Measurements from ENCODE around the gene COL10A1.
"Not testable (repeated sequence)": the region's sequence is repeated elsewhere in the genome, so short reads cannot be mapped to it uniquely, and the experiment has no call there.

Gene COL10A1

GRCh38 chr6:116096048-116096759 is 29.7 kb downstream of the COL10A1 start:
- H3K4me3 Mint-ChIP-seq; ATAC-seq (replicated peaks; ENCODE audit: extremely low read depth, poor library complexity, severe bottlenecking); H3K27ac Mint-ChIP-seq (ENCODE audit: low read depth); H3K36me3 Mint-ChIP-seq (ENCODE audit: insufficient read depth); H3K9me3 Mint-ChIP-seq; DNase-seq (ENCODE audit: low spot score in 2 of 2); H3K4me1 Mint-ChIP-seq: not testable (repeated sequence)
- H3K27me3 Mint-ChIP-seq = peaks cover 23% of the 10 kb centered on the region

DNA sequence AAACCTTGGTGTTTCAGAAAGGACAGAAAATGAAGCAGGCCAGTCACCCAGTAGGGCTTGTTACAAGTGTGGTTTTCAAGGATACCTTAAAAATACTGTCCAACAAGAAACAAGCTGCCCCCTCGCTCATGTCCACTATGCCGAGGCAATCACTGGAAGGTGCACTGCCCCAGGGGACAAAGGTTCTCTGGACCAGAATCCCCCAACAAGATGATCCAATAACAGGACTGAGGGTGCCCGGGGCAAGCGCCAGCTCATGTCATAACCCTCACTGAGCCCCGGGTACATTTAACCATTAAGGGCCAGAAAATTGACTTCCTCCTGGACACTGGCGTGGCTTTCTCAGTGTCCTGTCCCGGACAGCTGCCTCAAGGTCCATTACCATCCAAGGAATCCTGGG is 31.9 kb downstream of the COL10A1 start:
- Mint-ChIP-seq H3K36me3 (ENCODE audit: insufficient read depth) (peaks cover 2% of the 10 kb centered on the region), H3K9me3 (peaks cover 6% of the 10 kb centered on the region), H3K27me3 (peaks cover 23% of the 10 kb centered on the region), H3K4me1 (no peaks in the 10 kb centered on the region), H3K4me3 (no peak overlapping the region), H3K27ac (ENCODE audit: low read depth) (no peak overlapping the region)
- no peak for ATAC-seq (replicated peaks; ENCODE audit: extremely low read depth, poor library complexity, severe bottlenecking)
- no peak for DNase-seq (ENCODE audit: low spot score in 2 of 2)

GRCh38 chr6:116090251-116090650 is 35.7 kb downstream of the COL10A1 start:
- H3K4me1 Mint-ChIP-seq = no peaks in the 10 kb centered on the region
- H3K9me3 Mint-ChIP-seq = no peaks in the 10 kb centered on the region
- DNase-seq (ENCODE audit: low spot score in 2 of 2) (no peak), ATAC-seq (replicated peaks; ENCODE audit: extremely low read depth, poor library complexity, severe bottlenecking) (no peak)
- peaks cover 23% of the 10 kb centered on the region for H3K27me3 Mint-ChIP-seq
- peaks cover 2% of the 10 kb centered on the region for H3K36me3 Mint-ChIP-seq (ENCODE audit: insufficient read depth)
- no peak overlapping the region for H3K4me3 Mint-ChIP-seq
- H3K27ac Mint-ChIP-seq (ENCODE audit: low read depth) = no peak overlapping the region

GRCh38 chr6:116088946-116089345 is 37.0 kb downstream of the COL10A1 start:
- Mint-ChIP-seq H3K36me3 (ENCODE audit: insufficient read depth) (peaks cover 2% of the 10 kb centered on the region), H3K4me3 (no peak overlapping the region), H3K27me3 (peaks cover 23% of the 10 kb centered on the region), H3K27ac (ENCODE audit: low read depth) (no peak overlapping the region), H3K4me1 (no peaks in the 10 kb centered on the region), H3K9me3 (no peaks in the 10 kb centered on the region)
- no peak for DNase-seq (ENCODE audit: low spot score in 2 of 2)
- ATAC-seq (replicated peaks; ENCODE audit: extremely low read depth, poor library complexity, severe bottlenecking) = no peak

GRCh38 chr6:116087437-116088027 is 38.4 kb downstream of the COL10A1 start:
- DNase-seq (ENCODE audit: low spot score in 2 of 2) = no peak
- Mint-ChIP-seq H3K4me3 (no peak overlapping the region), H3K9me3 (no peaks in the 10 kb centered on the region), H3K27me3 (peaks cover 24% of the 10 kb centered on the region), H3K27ac (ENCODE audit: low read depth) (no peak overlapping the region), H3K4me1 (no peaks in the 10 kb centered on the region), H3K36me3 (ENCODE audit: insufficient read depth) (peaks cover under 1% of the 10 kb centered on the region)
- no peak for ATAC-seq (replicated peaks; ENCODE audit: extremely low read depth, poor library complexity, severe bottlenecking)

DNA sequence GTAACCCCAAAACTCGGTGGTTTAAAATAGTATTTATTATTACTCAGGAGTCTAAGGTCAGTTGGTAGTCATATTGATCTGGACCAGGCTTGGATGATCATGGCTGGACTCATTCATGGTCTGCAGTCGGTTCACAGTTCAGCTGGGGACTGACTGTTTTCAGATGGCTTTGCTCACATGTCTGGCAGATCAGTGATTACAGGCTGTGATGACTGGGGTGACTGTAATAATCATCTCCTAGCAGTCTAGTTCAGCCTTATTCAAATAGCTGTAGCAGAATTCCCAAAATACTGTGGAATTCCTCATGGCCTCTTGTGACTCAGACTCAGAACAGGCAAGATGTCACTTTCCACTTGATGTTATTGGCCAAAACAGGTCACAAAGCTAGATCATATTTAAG is 41.6 kb downstream of the COL10A1 start:
- H3K27ac Mint-ChIP-seq (ENCODE audit: low read depth) = no peak overlapping the region
- peaks cover 17% of the 10 kb centered on the region for H3K27me3 Mint-ChIP-seq
- no peak for DNase-seq (ENCODE audit: low spot score in 2 of 2)
- no peaks in the 10 kb centered on the region for H3K4me1 Mint-ChIP-seq
- no peaks in the 10 kb centered on the region for H3K9me3 Mint-ChIP-seq
- H3K4me3 Mint-ChIP-seq = no peak overlapping the region
- no peaks in the 10 kb centered on the region for H3K36me3 Mint-ChIP-seq (ENCODE audit: insufficient read depth)
- ATAC-seq (replicated peaks; ENCODE audit: extremely low read depth, poor library complexity, severe bottlenecking) = no peak

- no peak overlapping the region for H3K27ac Mint-ChIP-seq (ENCODE audit: low read depth)
- no peaks in the 10 kb centered on the region for H3K4me1 Mint-ChIP-seq
- ATAC-seq (replicated peaks; ENCODE audit: extremely low read depth, poor library complexity, severe bottlenecking) (no peak), DNase-seq (ENCODE audit: low spot score in 2 of 2) (no peak)
- no peak overlapping the region for H3K4me3 Mint-ChIP-seq
- H3K36me3 Mint-ChIP-seq (ENCODE audit: insufficient read depth) = no peaks in the 10 kb centered on the region
- peaks cover 28% of the 10 kb centered on the region for H3K27me3 Mint-ChIP-seq
- H3K9me3 Mint-ChIP-seq = no peaks in the 10 kb centered on the region
Measured at GRCh38 chr6:116083052-116083451, 42.9 kb downstream of the COL10A1 start.

- H3K9me3 Mint-ChIP-seq = no peaks in the 10 kb centered on the region
- no peak for DNase-seq (ENCODE audit: low spot score in 2 of 2)
- ATAC-seq (replicated peaks; ENCODE audit: extremely low read depth, poor library complexity, severe bottlenecking) = no peak
- no peaks in the 10 kb centered on the region for H3K4me1 Mint-ChIP-seq
- no peaks in the 10 kb centered on the region for H3K36me3 Mint-ChIP-seq (ENCODE audit: insufficient read depth)
- H3K4me3 Mint-ChIP-seq = no peak overlapping the region
- no peak overlapping the region for H3K27ac Mint-ChIP-seq (ENCODE audit: low read depth)
- H3K27me3 Mint-ChIP-seq = peaks cover 51% of the 10 kb centered on the region
Measured at GRCh38 chr6:116078945-116079344, 47.0 kb downstream of the COL10A1 start.

DNA sequence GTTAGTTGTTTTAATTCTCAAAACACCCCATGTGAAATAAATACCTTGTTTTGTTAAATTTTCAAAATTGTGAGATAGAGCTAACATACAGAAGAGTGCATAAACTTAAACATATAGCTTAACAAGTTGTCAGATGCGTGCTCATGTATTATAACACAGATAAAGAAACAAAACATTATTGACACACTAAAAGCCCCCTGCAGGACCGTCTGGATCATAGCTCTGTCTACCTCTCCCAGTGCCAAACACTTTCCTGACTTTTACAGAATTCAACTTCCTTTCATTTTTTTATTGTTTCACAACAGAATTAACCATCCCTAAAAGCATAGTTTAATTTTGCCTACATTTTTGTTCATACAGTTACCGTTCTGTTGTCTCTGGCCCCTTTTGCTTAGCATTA is 47.4 kb downstream of the COL10A1 start:
- DNase-seq (ENCODE audit: low spot score in 2 of 2) = no peak
- ATAC-seq (replicated peaks; ENCODE audit: extremely low read depth, poor library complexity, severe bottlenecking) = no peak
- H3K4me3 Mint-ChIP-seq = no peak overlapping the region
- no peaks in the 10 kb centered on the region for H3K4me1 Mint-ChIP-seq
- no peaks in the 10 kb centered on the region for H3K9me3 Mint-ChIP-seq
- H3K27ac Mint-ChIP-seq (ENCODE audit: low read depth) = no peak overlapping the region
- peaks cover 50% of the 10 kb centered on the region for H3K27me3 Mint-ChIP-seq
- H3K36me3 Mint-ChIP-seq (ENCODE audit: insufficient read depth) = no peaks in the 10 kb centered on the region

GRCh38 chr6:116074732-116075390 is 51.1 kb downstream of the COL10A1 start:
- no peaks in the 10 kb centered on the region for H3K36me3 Mint-ChIP-seq (ENCODE audit: insufficient read depth)
- H3K9me3 Mint-ChIP-seq = no peaks in the 10 kb centered on the region
- no peaks in the 10 kb centered on the region for H3K4me1 Mint-ChIP-seq
- no peak overlapping the region for H3K27ac Mint-ChIP-seq (ENCODE audit: low read depth)
- no peak for DNase-seq (ENCODE audit: low spot score in 2 of 2)
- H3K4me3 Mint-ChIP-seq = no peak overlapping the region
- no peak for ATAC-seq (replicated peaks; ENCODE audit: extremely low read depth, poor library complexity, severe bottlenecking)
- H3K27me3 Mint-ChIP-seq = peaks cover 34% of the 10 kb centered on the region

GRCh38 chr6:116073765-116074440 is 52.0 kb downstream of the COL10A1 start:
- ATAC-seq (replicated peaks; ENCODE audit: extremely low read depth, poor library complexity, severe bottlenecking) = no peak
- H3K4me3 Mint-ChIP-seq = no peak overlapping the region
- H3K4me1 Mint-ChIP-seq = no peaks in the 10 kb centered on the region
- H3K36me3 Mint-ChIP-seq (ENCODE audit: insufficient read depth) = no peaks in the 10 kb centered on the region
- no peak for DNase-seq (ENCODE audit: low spot score in 2 of 2)
- H3K9me3 Mint-ChIP-seq = no peaks in the 10 kb centered on the region
- H3K27me3 Mint-ChIP-seq = peaks cover 32% of the 10 kb centered on the region
- no peak overlapping the region for H3K27ac Mint-ChIP-seq (ENCODE audit: low read depth)

DNA sequence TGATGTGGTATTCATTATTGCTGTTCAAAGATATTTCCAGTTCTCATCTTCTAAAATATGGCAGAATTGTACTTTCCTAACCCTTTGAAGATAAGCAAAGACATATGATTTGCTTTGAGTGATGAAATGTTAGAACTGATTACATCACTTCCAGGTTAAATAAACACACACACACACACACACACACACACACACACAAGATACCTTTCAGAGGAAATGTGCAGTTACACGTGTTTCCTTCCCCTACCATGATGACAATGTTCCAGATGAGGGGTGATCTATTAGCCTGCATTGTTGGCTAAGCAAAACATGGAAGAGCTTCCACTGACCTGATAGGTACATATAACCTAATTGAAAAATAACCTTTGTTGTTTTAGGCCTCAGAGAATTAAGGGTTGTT is 53.6 kb downstream of the COL10A1 start:
- Mint-ChIP-seq H3K27me3 (peaks cover 16% of the 10 kb centered on the region), H3K36me3 (ENCODE audit: insufficient read depth) (no peaks in the 10 kb centered on the region), H3K9me3 (no peaks in the 10 kb centered on the region), H3K27ac (ENCODE audit: low read depth) (no peak overlapping the region), H3K4me3 (no peak overlapping the region), H3K4me1 (no peaks in the 10 kb centered on the region)
- ATAC-seq (replicated peaks; ENCODE audit: extremely low read depth, poor library complexity, severe bottlenecking) (no peak), DNase-seq (ENCODE audit: low spot score in 2 of 2) (no peak)

Data from central memory CD8-positive, alpha-beta T cell (primary cell).